Caco-2 (cell line): ENCODE measurements around the gene AP4B1. TPM values are rescaled to one million over a fixed set of nuclear protein-coding genes. Genes with fewer than 3 reads are reported as not detected.

ENCODE experiments used
- BruUV-seq: library from RNA; stranded (reverse); fragments of 400-500 nt; replicated peaks from 2 replicates; lab custom pipeline; 2021; lab: Mats Ljungman, UMichigan
- CTCF ChIA-PET: fragments of 300-600 bp; sonication (Branson Sonifier 250); formaldehyde crosslinking; loops from one replicate; lab custom pipeline; 2022; ENCODE audit warnings: antibody characterized with exemption; lab: Charles Lee
- POLR2A ChIA-PET: fragments of 300-600 bp; sonication (Branson Sonifier 250); formaldehyde crosslinking; loops from one replicate; lab custom pipeline; 2022; ENCODE audit warnings: antibody characterized with exemption; lab: Charles Lee
- DNase-seq, 2 experiments: peaks; one replicate each; pipeline versions ENCODE4 v3.0.0 to v3.0.0-alpha.2; 2020 to 2022
- H3K27me3 ChIP-seq: replicated peaks from 2 replicates; pipeline ENCODE4 v1.6.0; 2011; ENCODE audit warnings: low read length; ENCODE audit not compliant: control insufficient read depth, insufficient read depth
- H3K36me3 ChIP-seq: 2 replicates; pipeline ENCODE4 v1.5.1; 2011; ENCODE audit warnings: low read length; ENCODE audit not compliant: control insufficient read depth, insufficient read depth
- H3K4me1 ChIP-seq: fragments of 250-450 bp; sonication (Bioruptor Pico); 2 replicates; pipeline ENCODE4 v1.5.1; 2020; ENCODE audit warnings: mild to moderate bottlenecking
- H3K4me3 ChIP-seq: 2 replicates; pipeline ENCODE4 v1.5.1; 2011; ENCODE audit warnings: low read depth, mild to moderate bottlenecking, control low read depth, low read length
- H3K9me3 ChIP-seq: fragments of 250-450 bp; sonication (Bioruptor Pico); 2 replicates; pipeline ENCODE4 v1.5.1; 2020; ENCODE audit warnings: mild to moderate bottlenecking, moderate library complexity
- H3K27ac Mint-ChIP-seq: one replicate; pipeline ENCODE4 v1.8.0; 2022; ENCODE audit warnings: mixed read lengths; ENCODE audit not compliant: unreplicated experiment
- H3K27me3 Mint-ChIP-seq: one replicate; pipeline ENCODE4 v1.8.0; 2022; ENCODE audit warnings: mixed read lengths; ENCODE audit not compliant: insufficient read depth, unreplicated experiment
- H3K36me3 Mint-ChIP-seq: one replicate; pipeline ENCODE4 v1.8.0; 2022; ENCODE audit warnings: mild to moderate bottlenecking, mixed read lengths; ENCODE audit not compliant: insufficient read depth, unreplicated experiment
- H3K4me1 Mint-ChIP-seq: one replicate; pipeline ENCODE4 v1.8.0; 2022; ENCODE audit warnings: low read depth, mixed read lengths; ENCODE audit not compliant: unreplicated experiment
- H3K4me3 Mint-ChIP-seq: one replicate; pipeline ENCODE4 v1.8.0; 2022; ENCODE audit warnings: mild to moderate bottlenecking, moderate library complexity, mixed read lengths; ENCODE audit not compliant: unreplicated experiment
- H3K9me3 Mint-ChIP-seq: one replicate; pipeline ENCODE4 v1.8.0; 2022; ENCODE audit warnings: mixed read lengths; ENCODE audit not compliant: unreplicated experiment
- CTCF ChIP-seq, 2 experiments: fragments of 200-600 bp in 1 of 2; IDR thresholded peaks; 1 replicate in 1 of 2; 2 replicates in 1 of 2; pipeline versions ENCODE4 v1.5.1 to v1.8.0; 2011 to 2022; ENCODE audit warnings: antibody characterized with exemption in 1 of 2, control low read depth in 1 of 2, inconsistent platforms in 1 of 2, low read depth in 1 of 2, low read length in 1 of 2, mild to moderate bottlenecking in 1 of 2, moderate library complexity in 1 of 2; ENCODE audit not compliant: insufficient read depth in 1 of 2, severe bottlenecking in 1 of 2, unreplicated experiment in 1 of 2
- intact Hi-C: fragments of 100-400 bp; cut with micrococcal nuclease; formaldehyde crosslinking; loops from one replicate; pipeline ENCODE4 v1.10.0; 2022; ENCODE audit not compliant: unreplicated experiment
- total RNA-seq: library from RNA; stranded (reverse); gene quantifications from 2 replicates; pipeline ENCODE4 v1.2.3, GENCODE V29; 2022

The AP4B1 gene
- total RNA-seq, 1 experiment from 2014 or later = 10.0 TPM

- POLR2A ChIA-PET = interaction anchor here (0.6 kb wide), 1 partner anchor 79 kb away, joined by 4 read pairs; no protein-coding TSS in a partner anchor
- CTCF ChIA-PET = no interaction called here
- H3K4me1 ChIP-seq = no peaks in the 10 kb centered on the region
- no peaks in the 10 kb centered on the region for H3K36me3 Mint-ChIP-seq
- intact Hi-C loops = loop anchor here (5.0 kb wide), 1 partner anchor 633 kb away; no protein-coding TSS in a partner anchor
- no peak for DNase-seq
- no peaks in the 10 kb centered on the region for H3K9me3 ChIP-seq
- H3K36me3 ChIP-seq = no peaks in the 10 kb centered on the region
- no peak overlapping the region for H3K4me3 Mint-ChIP-seq
- no peak for TF ChIP-seq CTCF (IDR thresholded peaks at IDR 0.05; ENCODE audit: insufficient read depth in 1 of 2, low read depth in 1 of 2, low read length in 1 of 2, severe bottlenecking in 1 of 2, unreplicated experiment in 1 of 2)
- no peak overlapping the region for H3K27ac Mint-ChIP-seq
- no peak overlapping the region for H3K4me3 ChIP-seq
- H3K9me3 Mint-ChIP-seq = no peaks in the 10 kb centered on the region
- BruUV-seq = no TSS peak
- no peaks in the 10 kb centered on the region for H3K4me1 Mint-ChIP-seq
- H3K27me3 ChIP-seq = no peaks in the 10 kb centered on the region
- H3K27me3 Mint-ChIP-seq = no peaks in the 10 kb centered on the region
Measured at GRCh38 chr1:113859478-113860175, 45.0 kb downstream of the AP4B1 start.

- Histone ChIP-seq H3K4me1 (no peaks in the 10 kb centered on the region), H3K27me3 (no peaks in the 10 kb centered on the region), H3K4me3 (no peak overlapping the region), H3K9me3 (no peaks in the 10 kb centered on the region), H3K36me3 (no peaks in the 10 kb centered on the region)
- no peaks in the 10 kb centered on the region for H3K4me1 Mint-ChIP-seq
- H3K27ac Mint-ChIP-seq = no peak overlapping the region
- intact Hi-C loops = loop anchor here (5.0 kb wide), 1 partner anchor 633 kb away; no protein-coding TSS in a partner anchor
- no TSS peak for BruUV-seq
- no peaks in the 10 kb centered on the region for H3K9me3 Mint-ChIP-seq
- no peak overlapping the region for H3K4me3 Mint-ChIP-seq
- no peak for DNase-seq
- no peak for TF ChIP-seq CTCF (IDR thresholded peaks at IDR 0.05; ENCODE audit: insufficient read depth in 1 of 2, low read depth in 1 of 2, low read length in 1 of 2, severe bottlenecking in 1 of 2, unreplicated experiment in 1 of 2)
- no peaks in the 10 kb centered on the region for H3K36me3 Mint-ChIP-seq
- no peaks in the 10 kb centered on the region for H3K27me3 Mint-ChIP-seq
- ChIA-PET POLR2A (no interaction called here), CTCF (no interaction called here)
Measured at GRCh38 chr1:113858982-113859381, 45.6 kb downstream of the AP4B1 start.

DNA sequence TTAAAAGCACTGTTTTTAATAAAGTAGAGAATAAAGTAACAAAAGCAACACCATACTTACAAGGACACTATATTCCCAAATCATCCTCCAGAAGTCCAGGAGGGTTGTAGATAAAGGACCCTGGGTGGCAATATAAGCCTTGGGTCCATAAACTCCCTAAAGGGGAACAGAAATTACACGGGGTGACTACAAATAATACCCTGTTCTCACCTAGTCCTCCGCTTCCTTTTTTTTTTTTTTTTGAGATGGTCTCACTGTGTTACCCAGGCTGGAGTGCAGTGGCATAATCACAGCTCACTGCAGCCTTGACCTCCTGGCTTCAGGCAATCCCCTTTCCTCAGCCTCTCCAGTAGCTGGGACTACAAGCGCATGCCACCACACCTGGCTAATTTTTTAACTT lies 46.2 kb downstream of the AP4B1 start:
- CTCF ChIA-PET = no interaction called here

More for the DNA sequence above, 46.2 kb downstream of the AP4B1 start:
- TF ChIP-seq CTCF (IDR thresholded peaks at IDR 0.05; ENCODE audit: insufficient read depth in 1 of 2, low read depth in 1 of 2, low read length in 1 of 2, severe bottlenecking in 1 of 2, unreplicated experiment in 1 of 2) = no peak
- no peak overlapping the region for H3K27ac Mint-ChIP-seq
- no peaks in the 10 kb centered on the region for H3K36me3 ChIP-seq
- no peaks in the 10 kb centered on the region for H3K9me3 ChIP-seq
- no peaks in the 10 kb centered on the region for H3K27me3 ChIP-seq
- no TSS peak for BruUV-seq
- intact Hi-C loops = loop anchor here (5.0 kb wide), 1 partner anchor 634 kb away; no protein-coding TSS in a partner anchor
- DNase-seq = no peak
- H3K27me3 Mint-ChIP-seq = no peaks in the 10 kb centered on the region
- no peaks in the 10 kb centered on the region for H3K9me3 Mint-ChIP-seq
- POLR2A ChIA-PET = no interaction called here
- H3K4me1 ChIP-seq = no peaks in the 10 kb centered on the region
- H3K4me3 ChIP-seq = no peak overlapping the region
- no peaks in the 10 kb centered on the region for H3K36me3 Mint-ChIP-seq
- no peak overlapping the region for H3K4me3 Mint-ChIP-seq
- no peaks in the 10 kb centered on the region for H3K4me1 Mint-ChIP-seq
